NOMO-1 treated with dmso at 0.1 percent for 144 hours (cell line): Measurements from ENCODE around the gene SDHA.

Experiments used
- DNase-seq: peaks from one replicate; lab custom pipeline; 2025; ENCODE audit not compliant: unreplicated experiment; lab: John Stamatoyannopoulos, UW

The SDHA gene

DNA sequence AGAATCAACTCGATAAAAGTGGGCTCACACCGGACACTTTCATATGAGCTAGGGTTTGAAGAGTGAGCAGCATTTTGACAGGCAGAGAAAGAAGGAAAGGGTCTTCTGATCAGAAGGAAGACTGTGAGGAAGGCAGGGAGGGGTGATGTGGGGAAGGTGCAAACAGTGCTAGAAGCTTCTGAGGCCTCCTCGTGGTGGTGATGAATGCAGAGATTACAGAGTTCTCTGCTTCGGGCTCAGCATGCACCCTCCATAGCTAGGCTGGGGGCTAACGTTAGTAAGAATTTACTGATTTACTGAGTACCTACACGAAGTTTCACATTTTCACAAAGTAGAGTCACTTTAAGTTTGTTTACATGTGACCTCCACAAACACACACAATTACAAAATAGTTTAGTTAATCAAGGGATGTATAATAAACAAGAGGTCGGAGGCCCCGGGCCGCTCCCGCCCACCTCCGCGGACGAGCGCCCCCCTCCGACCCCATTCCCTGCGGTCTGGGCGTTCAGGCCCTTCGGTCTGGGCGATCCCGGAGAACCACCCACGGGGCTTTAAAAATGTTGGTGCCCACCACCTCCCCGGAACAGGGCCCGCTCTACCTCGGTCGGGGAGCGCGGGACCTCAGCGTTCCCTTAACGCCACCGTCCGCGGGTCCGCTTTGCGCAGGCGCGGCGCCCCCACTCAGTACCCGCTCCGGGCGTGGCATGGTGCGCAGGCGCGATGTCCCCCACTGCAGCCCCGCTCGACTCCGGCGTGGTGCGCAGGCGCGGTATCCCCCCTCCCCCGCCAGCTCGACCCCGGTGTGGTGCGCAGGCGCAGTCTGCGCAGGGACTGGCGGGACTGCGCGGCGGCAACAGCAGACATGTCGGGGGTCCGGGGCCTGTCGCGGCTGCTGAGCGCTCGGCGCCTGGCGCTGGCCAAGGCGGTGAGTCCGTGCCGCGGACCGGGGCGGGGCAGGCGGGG lies at the start of gene SDHA, which contains the start of gene CCDC127:
Gene SDHA (plus strand): TSS at position 827 of the 963 bp plus-strand sequence. CDS start 36 bp downstream, at position 863.
Gene CCDC127 (minus strand): TSS at position 660 of the 963 bp plus-strand sequence. CDS start 1,304 bp downstream, outside the sequence.
- DNase-seq, result peak; percentile 97

DNA sequence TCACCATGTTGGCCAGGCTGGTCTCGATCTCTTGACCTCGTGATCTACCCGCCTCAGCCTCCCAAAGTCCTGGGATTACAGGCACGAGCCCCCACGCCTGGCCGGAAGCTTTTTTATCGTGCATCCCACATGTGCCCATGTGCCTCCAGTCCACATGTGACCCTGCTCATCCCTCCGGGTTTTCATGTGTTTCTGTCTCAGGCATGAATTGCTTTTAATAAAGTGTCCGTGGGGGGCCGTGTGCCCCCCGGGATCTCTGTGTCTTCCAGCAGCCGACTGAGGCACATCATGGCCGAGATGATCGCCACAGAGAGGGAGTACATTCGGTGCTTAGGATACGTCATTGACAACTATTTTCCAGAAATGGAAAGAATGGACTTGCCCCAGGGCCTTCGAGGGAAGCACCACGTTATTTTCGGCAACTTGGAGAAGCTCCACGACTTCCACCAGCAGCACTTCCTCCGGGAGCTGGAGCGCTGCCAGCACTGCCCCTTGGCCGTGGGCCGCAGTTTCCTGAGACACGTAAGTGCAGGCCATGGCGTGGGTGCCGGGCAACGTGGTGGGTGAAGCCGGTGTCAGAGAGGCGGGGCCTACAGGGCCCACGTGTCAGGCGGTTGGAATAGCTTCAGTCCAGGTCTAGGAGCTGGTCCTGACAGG lies 48.9 kb upstream of the SDHA start:
- no peak for DNase-seq

GRCh38 chr5:169728-170094 lies 48.4 kb upstream of the SDHA start:
- DNase-seq, result no peak

GRCh38 chr5:170971-171800 lies 46.9 kb upstream of the SDHA start:
- DNase-seq, result no peak

GRCh38 chr5:171801-172331 lies 46.3 kb upstream of the SDHA start:
- DNase-seq, result no peak

- no peak for DNase-seq
Observed at GRCh38 chr5:172421-172820, 45.7 kb upstream of the SDHA start.

- DNase-seq, result no peak
Observed at GRCh38 chr5:172841-173251, 45.3 kb upstream of the SDHA start.

GRCh38 chr5:173392-174290 lies 44.5 kb upstream of the SDHA start:
- DNase-seq, result no peak

DNA sequence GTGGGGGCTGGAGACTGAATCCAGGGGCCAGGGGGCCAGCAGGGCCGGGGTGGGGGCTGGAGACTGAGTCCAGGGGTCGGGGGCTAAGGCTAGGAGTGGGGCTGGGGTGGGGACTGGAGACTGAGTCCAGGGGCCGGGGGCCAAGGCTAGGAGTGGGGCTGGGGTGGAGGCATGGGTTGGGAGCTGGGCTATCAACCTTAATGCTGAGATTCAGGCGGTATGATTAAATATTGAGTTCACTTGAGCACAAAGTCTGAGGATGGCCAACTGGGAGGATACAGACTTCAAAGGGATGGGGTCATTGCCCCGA lies 43.9 kb upstream of the SDHA start:
- DNase-seq, result no peak

DNA sequence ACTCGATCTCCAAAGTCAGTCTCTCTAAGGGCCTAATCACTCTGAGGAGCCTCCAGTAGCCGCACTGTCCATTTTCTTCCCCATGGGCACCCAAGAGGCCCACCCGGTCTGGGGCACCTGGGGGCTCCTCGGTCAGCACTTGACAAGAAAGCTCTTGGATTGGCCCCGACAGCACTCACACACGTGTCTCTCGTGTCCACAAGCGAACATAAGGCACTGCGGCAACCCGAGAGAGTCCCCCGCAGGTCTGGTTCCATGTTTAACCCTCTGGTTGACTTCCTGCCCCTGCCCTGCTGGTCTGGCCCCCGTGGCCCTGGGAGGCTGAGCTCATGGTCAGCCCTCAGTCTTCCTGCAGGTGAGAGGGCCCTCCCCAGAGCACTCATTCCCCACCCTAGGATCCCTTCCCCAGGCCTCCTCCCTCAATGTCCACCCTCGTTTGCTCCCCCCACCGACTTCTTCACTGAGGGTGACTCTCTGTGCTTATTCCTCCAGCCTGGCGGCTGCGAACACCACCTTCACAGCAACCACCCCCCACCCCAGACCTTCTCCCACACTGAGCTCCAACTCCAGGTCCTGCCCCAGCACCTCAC lies 43.1 kb upstream of the SDHA start:
- no peak for DNase-seq

GRCh38 chr5:176296-176823 lies 41.8 kb upstream of the SDHA start:
- no peak for DNase-seq

DNA sequence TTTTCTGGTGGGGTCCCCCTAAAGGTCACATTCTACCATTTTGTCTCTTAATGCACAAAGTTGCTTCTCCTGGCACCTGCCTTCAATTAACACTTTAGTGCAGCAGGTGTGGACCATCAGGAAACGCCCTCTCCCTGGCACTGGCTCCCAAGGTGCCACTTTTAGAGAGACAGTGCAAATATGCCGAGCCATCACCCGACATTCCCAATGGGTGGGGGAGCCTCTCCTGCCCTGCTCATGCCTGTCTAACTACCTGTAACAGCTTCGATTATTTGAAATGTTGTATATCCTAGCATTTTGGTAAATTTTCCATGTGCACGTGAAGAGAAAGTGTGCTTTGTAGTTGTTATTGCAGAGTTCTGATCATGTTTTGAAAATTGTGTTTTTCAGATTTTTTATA lies 40.0 kb upstream of the SDHA start:
- DNase-seq, result no peak

- no peak for DNase-seq
Observed at GRCh38 chr5:179401-179800, 38.7 kb upstream of the SDHA start.

DNA sequence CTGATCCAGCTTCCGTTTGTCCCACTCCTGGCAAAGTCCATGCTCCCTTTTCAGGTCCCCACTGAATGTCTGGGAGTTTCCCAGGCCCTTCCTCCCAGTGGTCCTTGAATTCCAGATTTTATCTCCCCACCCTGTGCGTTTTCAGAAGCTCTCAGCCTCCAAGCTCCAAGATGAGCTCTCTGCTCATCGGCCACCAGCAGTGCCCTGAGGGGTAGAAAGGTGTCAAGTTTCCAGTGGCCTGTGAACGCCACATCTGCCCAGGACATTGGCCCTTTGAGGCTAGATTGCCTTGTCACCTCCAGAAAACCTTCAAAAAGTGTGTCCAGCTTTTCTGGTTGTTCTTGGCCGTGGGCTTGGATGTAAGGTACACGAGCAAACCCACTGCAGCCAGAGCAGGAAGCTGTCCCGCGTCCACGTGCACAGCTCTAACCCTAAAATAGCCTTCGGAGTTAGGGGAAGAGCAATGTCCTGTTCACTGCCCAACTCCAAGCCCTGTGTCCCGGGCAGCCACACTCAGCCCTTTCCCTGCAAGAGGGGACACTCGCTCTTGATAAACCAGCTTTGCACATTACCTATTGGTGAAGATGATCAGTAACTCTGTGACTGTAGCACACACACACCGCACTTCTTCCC lies 37.7 kb upstream of the SDHA start:
- DNase-seq, result no peak

- DNase-seq, result no peak
Observed at GRCh38 chr5:181160-181559, 37.0 kb upstream of the SDHA start.

GRCh38 chr5:181566-181965 lies 36.6 kb upstream of the SDHA start:
- no peak for DNase-seq

GRCh38 chr5:182126-182525 lies 36.0 kb upstream of the SDHA start:
- no peak for DNase-seq

DNA sequence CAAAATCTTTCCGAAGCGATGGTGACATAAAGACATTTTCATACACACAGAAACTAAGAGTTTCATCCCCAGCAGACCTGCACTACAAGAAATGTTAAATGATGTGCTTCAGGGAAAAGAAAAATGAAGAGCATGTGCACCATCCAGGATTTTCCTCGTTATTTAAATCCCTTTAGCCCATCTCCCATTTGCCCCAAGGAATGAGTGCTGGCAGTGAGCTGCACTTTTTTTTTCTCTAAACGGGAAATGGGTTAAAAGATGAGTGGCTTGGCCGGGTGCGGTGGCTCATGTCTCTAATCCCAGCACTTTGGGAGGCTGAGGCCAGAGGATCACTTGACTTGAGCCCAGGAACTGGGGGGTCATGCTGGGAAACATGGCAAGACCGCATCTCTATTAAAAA lies 33.6 kb upstream of the SDHA start:
- no peak for DNase-seq
